HEK293T (cell line): Measurements from ENCODE around the gene TMEM119.

Experiments
- ARNT ChIP-seq: fragments of 450-650 bp; IDR thresholded peaks from 2 replicates; pipeline ENCODE4 v1.6.1; 2017; ENCODE audit warnings: mild to moderate bottlenecking
- BHLHE40 ChIP-seq: fragments of 450-650 bp; IDR thresholded peaks from 2 replicates; pipeline ENCODE4 v1.6.1; 2016; ENCODE audit warnings: mild to moderate bottlenecking, moderate library complexity, borderline replicate concordance
- ELF4 ChIP-seq: fragments of 450-650 bp; IDR thresholded peaks from 2 replicates; pipeline ENCODE4 v1.6.1; 2017; ENCODE audit warnings: antibody characterized with exemption
- FOXK2 ChIP-seq: fragments of 450-650 bp; IDR thresholded peaks from 2 replicates; pipeline ENCODE4 v1.6.1; 2016; ENCODE audit warnings: mild to moderate bottlenecking
- LEF1 ChIP-seq: fragments of 450-650 bp; IDR thresholded peaks from 2 replicates; pipeline ENCODE4 v1.6.1; 2017; ENCODE audit warnings: mild to moderate bottlenecking, borderline replicate concordance
- PKNOX1 ChIP-seq: fragments of 450-650 bp; IDR thresholded peaks from 2 replicates; pipeline ENCODE4 v1.6.1; 2016
- SP1 ChIP-seq: fragments of 450-650 bp; IDR thresholded peaks from 2 replicates; pipeline ENCODE4 v1.6.1; 2017
- SUZ12 ChIP-seq: fragments of 450-650 bp; IDR thresholded peaks from 2 replicates; pipeline ENCODE4 v1.6.1; 2016; ENCODE audit warnings: mild to moderate bottlenecking

GRCh38 chr12:108575199-108575912 lies 22.5 kb downstream of the TMEM119 start:
- no peak for TF ChIP-seq PKNOX1
- TF ChIP-seq SUZ12, result no peak
- TF ChIP-seq BHLHE40, result no peak
- no peak for TF ChIP-seq FOXK2
- TF ChIP-seq SP1, result no peak
- no peak for TF ChIP-seq ARNT
- TF ChIP-seq ELF4, result no peak
- TF ChIP-seq LEF1, result no peak
